ENCODE measurements around the gene ATP5PB.

Gene ATP5PB

GRCh38 chr1:111446967-111447892, 2.0 kb upstream of the ATP5PB start:
- no peak for DNase-seq (ENCODE audit: low spot score)

- peak; percentile 14 for DNase-seq (ENCODE audit: low spot score)
Observed at GRCh38 chr1:111448482-111448917, 764 bp upstream of the ATP5PB start.

- DNase-seq (ENCODE audit: low spot score) = no peak
Observed at GRCh38 chr1:111449703-111450017, 396 bp downstream of the ATP5PB start.

DNA sequence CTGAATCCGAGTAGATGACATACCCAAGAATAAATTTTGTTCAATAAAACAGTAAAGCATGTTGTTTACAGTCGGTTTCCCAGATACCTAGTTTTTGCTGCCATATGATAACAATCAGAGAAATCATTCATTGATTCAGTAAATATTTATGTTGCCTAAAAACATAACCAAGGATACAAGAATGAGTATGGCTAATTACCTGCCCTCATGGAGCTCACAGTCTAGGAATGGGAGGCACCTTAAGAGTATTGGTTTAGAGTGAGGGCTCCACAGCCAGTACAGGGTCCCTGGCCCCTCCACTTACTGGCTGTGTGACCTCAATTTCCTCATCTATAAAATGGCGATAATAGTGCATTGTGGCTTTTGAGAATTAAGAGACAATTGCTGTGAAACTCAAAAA, 921 bp downstream of the ATP5PB start:
- no peak for DNase-seq (ENCODE audit: low spot score)

DNA sequence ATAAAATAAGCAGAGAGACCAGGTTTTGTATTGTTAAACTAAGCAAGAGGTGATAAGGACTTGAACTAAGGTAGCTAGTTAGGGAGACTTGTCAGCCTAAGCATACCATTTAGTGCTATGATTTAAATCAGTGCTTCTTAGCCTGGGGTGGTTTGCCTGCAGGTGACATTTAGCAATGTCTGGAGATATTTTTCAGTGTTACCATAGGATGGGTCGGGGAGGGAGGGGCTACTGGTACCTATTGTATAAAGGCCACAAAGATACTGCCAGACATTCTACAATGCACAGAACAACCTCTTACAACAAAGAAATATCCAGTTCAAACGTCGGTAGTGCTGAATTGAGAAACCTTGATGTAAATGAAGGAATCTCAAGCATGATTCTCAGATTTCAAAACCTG, 3.3 kb downstream of the ATP5PB start:
- DNase-seq (ENCODE audit: low spot score) = no peak

DNA sequence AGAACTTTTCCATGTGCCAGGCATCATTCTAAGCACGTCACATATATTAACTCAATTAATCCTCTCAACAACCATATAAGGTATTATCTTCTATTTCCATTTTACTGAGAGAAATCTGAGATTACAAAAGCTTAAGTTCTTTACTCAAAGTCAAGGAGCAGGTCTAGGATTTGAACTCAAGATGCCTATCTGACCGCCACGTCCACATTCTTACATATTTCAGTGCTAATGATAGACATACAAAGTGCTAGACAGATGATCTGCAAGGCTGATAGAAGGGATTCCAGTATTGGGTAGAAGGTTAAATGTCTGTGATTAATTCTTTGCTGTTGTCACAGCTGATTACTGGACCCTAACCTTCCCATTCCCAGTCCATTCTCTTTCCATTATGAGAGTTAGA, 4.4 kb downstream of the ATP5PB start:
- no peak for DNase-seq (ENCODE audit: low spot score)

GRCh38 chr1:111454859-111455641, 5.8 kb downstream of the ATP5PB start:
- no peak for DNase-seq (ENCODE audit: low spot score)

DNA sequence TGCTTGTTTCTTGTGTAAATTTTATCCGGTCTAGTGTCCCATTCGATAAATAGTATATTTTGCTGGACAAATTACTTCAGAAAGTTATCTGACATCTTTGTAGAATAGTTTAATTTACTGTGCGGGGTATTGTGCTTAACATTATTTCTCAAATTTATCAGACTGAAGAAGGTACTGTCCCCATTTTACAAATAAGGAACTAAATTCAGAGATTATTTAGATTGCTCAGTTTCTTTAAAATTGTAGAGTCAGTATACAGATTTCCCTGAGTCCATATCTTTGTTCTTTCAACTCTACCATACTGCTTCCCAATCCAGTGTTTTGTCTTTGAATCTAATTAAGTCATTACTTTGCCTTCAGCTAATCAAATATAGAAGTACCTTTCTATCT, 6.4 kb downstream of the ATP5PB start:
- no peak for DNase-seq (ENCODE audit: low spot score)

DNA sequence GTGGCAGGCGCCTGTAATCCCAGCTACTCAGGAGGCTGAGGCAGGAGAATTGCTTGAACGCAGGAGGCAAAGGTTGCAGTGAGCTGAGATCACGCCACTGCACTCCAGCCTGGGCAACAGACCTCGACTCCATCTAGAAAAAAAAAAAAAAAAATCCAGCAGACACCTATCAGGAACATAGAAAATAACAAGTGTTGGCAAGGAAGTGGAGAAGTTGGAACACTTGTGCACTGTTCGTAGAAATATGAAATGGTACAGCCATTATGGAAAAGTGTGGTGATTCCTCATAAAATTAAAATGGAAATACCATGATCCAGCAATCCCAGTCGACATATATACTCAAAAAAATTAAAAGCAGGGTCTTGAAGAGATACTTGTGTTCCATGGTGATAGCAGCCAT, 12.5 kb downstream of the ATP5PB start:
- no peak for DNase-seq (ENCODE audit: low spot score)

- no peak for DNase-seq (ENCODE audit: low spot score)
Observed at GRCh38 chr1:111462370-111463028, 13.2 kb downstream of the ATP5PB start.

- DNase-seq (ENCODE audit: low spot score) = no peak
Observed at GRCh38 chr1:111463029-111463683, 13.9 kb downstream of the ATP5PB start.

- no peak for DNase-seq (ENCODE audit: low spot score)
Observed at GRCh38 chr1:111465754-111466153, 16.5 kb downstream of the ATP5PB start.

DNA sequence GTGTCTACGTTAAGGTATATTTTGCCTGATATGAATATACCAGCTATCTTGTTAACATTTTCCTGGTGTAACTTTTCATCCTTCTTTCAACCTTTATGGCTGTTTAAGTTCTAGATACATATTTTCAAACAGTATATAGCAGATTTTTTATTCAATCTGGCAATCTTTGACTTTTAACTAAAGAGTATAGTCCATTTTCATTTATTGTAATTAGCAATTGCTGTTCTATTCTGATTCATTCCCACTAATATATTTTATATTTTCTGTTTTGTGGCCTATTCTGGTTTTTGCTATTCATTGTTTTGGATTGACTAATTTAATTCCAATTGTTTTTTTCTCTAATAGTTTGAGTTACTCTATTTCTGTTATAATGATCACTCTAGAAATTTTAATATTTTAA, 17.2 kb downstream of the ATP5PB start:
- no peak for DNase-seq (ENCODE audit: low spot score)

- no peak for DNase-seq (ENCODE audit: low spot score)
Observed at GRCh38 chr1:111467865-111468716, 18.8 kb downstream of the ATP5PB start.

- no peak for DNase-seq (ENCODE audit: low spot score)
Observed at GRCh38 chr1:111468717-111469100, 19.4 kb downstream of the ATP5PB start.

GRCh38 chr1:111469539-111469938, 20.3 kb downstream of the ATP5PB start:
- DNase-seq (ENCODE audit: low spot score) = no peak

DNA sequence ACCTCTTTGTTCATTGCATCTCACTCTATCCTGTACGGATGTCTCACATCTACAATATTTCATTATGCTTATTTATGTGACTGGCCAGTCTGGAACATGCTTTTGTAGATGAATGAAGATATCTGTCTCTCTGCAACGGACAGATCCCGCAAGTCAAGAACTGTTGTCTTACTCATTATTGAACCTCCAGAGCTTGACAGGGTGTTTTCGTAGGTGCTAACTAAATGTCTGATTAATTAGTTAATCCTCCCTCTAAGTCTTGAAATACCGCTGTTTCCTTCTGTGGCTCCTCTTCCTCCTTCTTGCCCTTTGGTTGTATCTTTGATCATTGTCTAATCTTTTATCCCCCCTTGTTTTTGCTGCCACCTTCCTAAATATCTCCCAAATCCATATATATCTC, 21.3 kb downstream of the ATP5PB start:
- no peak for DNase-seq (ENCODE audit: low spot score)

- DNase-seq (ENCODE audit: low spot score) = peak; percentile 86
Observed at GRCh38 chr1:111471012-111471411, 21.7 kb downstream of the ATP5PB start.

DNA sequence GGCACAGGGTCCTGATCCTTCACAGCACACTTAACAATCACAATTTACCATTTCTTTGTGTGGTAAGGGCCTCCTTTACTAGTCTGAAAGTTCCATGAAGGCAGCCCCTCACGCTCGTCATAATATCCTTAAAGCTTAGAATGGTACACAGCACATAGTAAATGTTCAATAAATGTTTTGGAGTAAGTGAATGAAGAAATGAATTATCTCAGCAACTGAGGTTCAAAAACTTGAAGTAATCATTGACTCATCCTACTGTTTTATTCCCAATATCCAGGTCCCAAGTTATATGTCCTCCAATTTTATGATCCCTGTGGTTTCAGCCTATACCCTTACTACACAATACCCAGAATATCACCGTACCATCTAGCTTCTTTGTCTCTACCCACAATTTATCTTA, 22.3 kb downstream of the ATP5PB start:
- DNase-seq (ENCODE audit: low spot score) = no peak

GRCh38 chr1:111474106-111474505, 24.8 kb downstream of the ATP5PB start:
- DNase-seq (ENCODE audit: low spot score) = no peak

DNA sequence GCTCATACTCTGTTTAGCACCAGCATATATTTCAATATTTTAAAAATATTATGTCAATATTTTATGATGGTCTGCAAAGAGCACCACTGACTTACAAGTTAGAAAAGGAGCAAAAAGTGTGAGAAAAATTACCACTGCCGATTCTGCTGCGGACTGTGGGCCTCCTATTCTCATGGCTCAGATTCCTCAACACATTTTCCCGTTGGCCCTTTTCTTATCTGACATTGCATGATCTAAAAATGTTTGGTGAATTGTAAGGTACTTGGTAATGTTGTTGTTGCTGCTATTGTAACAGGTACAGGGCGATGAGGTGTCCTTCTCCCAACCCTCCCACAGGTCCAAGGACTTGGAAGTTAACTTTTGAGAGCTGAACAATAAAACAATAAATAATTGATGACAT, 25.3 kb downstream of the ATP5PB start:
- DNase-seq (ENCODE audit: low spot score) = no peak
